C4-2B (cell line): ENCODE data around the gene CPLX3.

Experiments used
- CTCF ChIP-seq: fragments of 450-650 bp; conservative IDR thresholded peaks from 2 replicates; pipeline ENCODE4 v1.5.1; 2017; ENCODE audit warnings: mild to moderate bottlenecking
- ZFX ChIP-seq: fragments of 450-650 bp; IDR thresholded peaks from 2 replicates; pipeline ENCODE4 v1.6.1; 2017

- peak; percentile 98 for TF ChIP-seq CTCF
- TF ChIP-seq ZFX: no peak
Observed at GRCh38 chr15:74799856-74800558, 26.4 kb upstream of the CPLX3 start.
